C4-2B (cell line): ENCODE results near the gene FES.
"Not testable (repeated sequence)": the region's sequence is repeated elsewhere in the genome, so short reads cannot be mapped to it uniquely, and the experiment has no call there.

ENCODE experiments used
- H3K27ac ChIP-seq: fragments of 450-650 bp; 2 replicates; pipeline ENCODE4 v1.5.1; 2017
- ZFX ChIP-seq: fragments of 450-650 bp; IDR thresholded peaks from 2 replicates; pipeline ENCODE4 v1.6.1; 2017
- TF ChIP-seq, protein P1 (sequence below): fragments of 450-650 bp; conservative IDR thresholded peaks from 2 replicates; pipeline ENCODE4 v1.5.1; 2017; ENCODE audit warnings: mild to moderate bottlenecking

The FES gene

DNA sequence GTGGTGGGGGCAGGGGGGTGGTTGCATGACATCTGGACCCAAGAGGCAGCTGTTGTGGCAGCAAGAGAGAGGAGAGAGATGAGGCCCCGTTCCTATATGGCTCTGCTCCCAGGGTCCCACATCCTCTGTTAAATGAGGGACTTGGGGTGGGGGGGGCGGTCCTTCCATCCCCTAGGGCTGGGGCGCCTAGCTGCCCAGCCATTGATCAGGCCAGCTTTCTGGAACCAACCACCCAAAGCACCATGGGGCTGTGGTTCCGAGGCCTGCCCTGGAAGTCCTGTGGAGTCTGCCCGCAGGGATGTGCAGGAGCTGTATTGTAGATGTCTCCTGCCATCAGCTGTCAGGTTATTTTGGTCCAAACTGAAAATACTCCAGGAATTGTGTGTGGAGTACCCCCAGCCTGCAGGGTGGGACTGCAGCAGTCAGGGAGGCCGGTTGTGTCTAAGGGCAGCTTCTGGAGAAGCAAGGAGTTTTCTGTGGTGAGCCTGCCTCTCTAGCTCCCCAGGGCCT is 10.8 kb upstream of the FES start:
- H3K27ac ChIP-seq: no peak overlapping the region
- TF ChIP-seq ZFX: no peak
- TF ChIP-seq, protein P1, sequence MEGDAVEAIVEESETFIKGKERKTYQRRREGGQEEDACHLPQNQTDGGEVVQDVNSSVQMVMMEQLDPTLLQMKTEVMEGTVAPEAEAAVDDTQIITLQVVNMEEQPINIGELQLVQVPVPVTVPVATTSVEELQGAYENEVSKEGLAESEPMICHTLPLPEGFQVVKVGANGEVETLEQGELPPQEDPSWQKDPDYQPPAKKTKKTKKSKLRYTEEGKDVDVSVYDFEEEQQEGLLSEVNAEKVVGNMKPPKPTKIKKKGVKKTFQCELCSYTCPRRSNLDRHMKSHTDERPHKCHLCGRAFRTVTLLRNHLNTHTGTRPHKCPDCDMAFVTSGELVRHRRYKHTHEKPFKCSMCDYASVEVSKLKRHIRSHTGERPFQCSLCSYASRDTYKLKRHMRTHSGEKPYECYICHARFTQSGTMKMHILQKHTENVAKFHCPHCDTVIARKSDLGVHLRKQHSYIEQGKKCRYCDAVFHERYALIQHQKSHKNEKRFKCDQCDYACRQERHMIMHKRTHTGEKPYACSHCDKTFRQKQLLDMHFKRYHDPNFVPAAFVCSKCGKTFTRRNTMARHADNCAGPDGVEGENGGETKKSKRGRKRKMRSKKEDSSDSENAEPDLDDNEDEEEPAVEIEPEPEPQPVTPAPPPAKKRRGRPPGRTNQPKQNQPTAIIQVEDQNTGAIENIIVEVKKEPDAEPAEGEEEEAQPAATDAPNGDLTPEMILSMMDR: no peak

DNA sequence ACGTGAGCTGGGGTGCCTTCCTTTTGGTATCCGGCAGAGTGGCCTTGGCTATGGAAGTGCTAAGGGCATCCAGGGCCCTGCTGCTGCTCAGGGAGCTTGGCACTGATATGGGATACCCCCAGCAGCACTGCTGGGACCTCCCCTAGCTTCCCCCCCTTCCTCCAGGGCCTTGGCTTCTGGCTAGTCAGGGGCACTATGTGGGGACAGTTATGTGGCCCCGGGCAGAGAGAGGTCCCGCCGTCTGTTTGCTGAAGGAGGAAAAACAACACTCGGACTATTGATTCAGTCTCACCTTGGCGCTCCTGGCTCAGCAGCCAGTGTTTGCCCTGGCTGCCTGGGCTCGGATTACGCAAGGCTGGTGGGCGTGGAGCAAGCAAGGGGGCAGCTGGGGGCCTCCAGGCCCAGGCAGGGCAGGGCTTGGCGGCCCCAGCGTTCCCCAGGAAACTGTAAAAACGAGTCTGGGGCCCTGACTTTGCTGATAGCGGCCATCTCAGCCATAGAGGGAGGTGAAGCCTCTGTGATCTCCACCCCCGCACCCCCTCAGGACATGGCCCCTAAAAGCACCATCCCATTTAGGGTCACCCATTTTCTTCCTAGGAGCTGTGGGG is 10.2 kb upstream of the FES start:
- no peak overlapping the region for H3K27ac ChIP-seq
- TF ChIP-seq, protein P1: no peak
- TF ChIP-seq ZFX: no peak

DNA sequence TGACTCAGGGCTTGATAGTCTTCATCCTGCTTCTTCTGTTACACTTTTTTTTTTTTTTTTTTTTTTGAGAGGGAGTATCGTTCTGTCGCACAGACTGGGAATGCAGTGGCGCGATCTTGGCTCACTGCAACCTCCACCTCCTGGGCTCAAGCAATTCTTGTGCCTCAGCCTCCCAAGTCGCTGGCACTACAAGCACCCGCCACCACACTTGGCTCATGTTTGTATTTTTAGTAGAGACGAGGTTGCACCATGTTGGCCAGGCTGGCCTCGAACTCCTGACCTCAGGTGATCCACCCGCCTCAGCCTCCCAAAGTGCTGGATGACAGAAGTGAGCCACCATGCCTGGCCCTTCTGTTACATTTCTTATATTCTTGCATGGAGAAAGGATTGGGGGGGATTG is 9.3 kb upstream of the FES start:
- not testable (repeated sequence) for H3K27ac ChIP-seq

DNA sequence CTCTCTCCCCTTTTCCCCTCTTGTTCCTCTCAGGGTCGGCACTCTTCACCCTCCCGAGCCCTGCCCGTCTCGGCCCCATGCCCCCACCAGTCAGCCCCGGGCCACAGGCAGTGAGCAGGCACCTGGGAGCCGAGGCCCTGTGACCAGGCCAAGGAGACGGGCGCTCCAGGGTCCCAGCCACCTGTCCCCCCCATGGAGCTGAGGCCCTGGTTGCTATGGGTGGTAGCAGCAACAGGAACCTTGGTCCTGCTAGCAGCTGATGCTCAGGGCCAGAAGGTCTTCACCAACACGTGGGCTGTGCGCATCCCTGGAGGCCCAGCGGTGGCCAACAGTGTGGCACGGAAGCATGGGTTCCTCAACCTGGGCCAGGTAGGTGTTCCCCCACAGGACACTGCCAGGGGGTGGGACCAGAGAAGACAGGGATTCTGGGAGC is 8.7 kb upstream of the FES start:
- TF ChIP-seq, protein P1: no peak
- TF ChIP-seq ZFX: no peak
- H3K27ac ChIP-seq: no peak overlapping the region

DNA sequence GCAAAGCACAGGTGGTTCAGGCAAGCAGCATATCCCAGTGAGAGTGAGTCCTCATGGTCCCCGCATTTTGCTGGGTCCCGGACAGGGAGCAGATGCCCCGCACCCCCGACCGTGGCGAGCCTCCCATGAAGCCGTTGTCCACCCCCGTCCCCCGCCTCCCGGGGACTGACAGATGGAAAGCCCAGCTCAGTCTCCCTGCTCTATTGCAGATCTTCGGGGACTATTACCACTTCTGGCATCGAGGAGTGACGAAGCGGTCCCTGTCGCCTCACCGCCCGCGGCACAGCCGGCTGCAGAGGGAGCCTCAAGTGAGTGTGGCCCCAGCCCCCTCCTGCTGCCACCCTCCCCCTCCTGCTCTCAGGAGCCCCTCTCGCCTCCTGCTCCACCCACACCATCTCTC is 8.3 kb upstream of the FES start:
- no peak overlapping the region for H3K27ac ChIP-seq
- TF ChIP-seq, protein P1: no peak
- no peak for TF ChIP-seq ZFX

DNA sequence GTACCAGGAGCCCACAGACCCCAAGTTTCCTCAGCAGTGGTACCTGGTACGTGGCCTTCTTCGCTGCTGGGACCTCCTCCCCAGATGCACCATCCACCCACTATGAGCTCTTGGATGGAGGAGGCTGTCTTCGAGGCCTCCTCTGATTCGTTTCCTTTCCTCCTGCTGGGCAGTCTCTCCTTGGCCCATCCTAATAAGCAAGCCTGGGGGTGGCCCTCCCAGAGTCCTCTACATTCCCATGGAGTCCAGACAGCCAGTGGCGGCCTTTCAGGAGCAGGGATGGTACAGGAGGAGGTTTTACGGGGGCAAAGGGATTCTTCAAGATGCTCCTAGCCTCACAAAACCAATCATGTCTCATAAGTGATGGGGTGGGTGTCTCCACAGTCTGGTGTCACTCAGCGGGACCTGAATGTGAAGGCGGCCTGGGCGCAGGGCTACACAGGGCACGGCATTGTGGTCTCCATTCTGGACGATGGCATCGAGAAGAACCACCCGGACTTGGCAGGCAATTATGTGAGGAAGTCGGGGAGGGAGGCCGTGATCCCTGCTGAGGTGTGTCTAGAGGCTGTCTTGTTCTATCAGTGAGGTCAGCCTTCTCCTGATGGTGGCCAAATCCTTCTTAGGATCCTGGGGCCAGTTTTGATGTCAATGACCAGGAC is 7.7 kb upstream of the FES start:
- H3K27ac ChIP-seq: no peak overlapping the region
- TF ChIP-seq, protein P1: no peak
- no peak for TF ChIP-seq ZFX

DNA sequence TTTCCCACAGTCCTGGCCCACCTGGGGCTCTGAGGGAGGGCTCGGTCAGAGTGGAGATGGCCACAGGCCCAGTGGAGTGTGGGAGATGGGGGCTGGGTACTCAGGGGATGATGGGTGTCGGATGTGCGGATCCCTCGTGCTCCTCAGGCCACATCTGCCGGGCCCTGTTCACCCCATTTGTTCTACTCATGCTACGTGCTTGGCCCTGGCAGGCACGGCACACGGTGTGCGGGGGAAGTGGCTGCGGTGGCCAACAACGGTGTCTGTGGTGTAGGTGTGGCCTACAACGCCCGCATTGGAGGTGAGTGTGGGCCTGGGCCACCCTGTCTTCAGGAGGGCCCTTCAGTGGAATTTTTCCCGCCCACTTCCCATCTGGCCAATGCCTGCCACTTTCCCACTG is 7.0 kb upstream of the FES start:
- no peak for TF ChIP-seq ZFX
- TF ChIP-seq, protein P1: no peak
- H3K27ac ChIP-seq: no peak overlapping the region

DNA sequence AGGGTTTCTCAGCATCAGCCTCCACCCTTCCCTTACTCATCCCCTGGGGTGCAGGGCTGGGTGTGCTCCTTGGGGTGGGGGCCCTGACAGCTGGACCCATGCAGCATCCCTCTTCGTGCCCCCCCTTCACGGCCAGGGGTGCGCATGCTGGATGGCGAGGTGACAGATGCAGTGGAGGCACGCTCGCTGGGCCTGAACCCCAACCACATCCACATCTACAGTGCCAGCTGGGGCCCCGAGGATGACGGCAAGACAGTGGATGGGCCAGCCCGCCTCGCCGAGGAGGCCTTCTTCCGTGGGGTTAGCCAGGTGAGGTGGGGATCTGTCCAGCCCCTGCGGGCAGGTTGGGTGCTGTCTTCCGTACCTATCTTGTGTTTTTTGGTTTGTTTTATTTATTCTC is 6.3 kb upstream of the FES start:
- TF ChIP-seq ZFX: no peak
- TF ChIP-seq, protein P1: no peak
- H3K27ac ChIP-seq: no peak overlapping the region
